Astrocyte of the spinal cord (primary cell): ENCODE measurements around the gene IGSF1.

Source experiments
- DNase-seq: peaks from one replicate; pipeline ENCODE4 v3.0.0; 2011; ENCODE audit warnings: low read depth, low spot score
- H3K4me3 ChIP-seq: 2 replicates; pipeline ENCODE4 v1.5.1; 2011; ENCODE audit warnings: low read depth, mild to moderate bottlenecking, low read length, moderate library complexity
- in situ Hi-C: cut with HindIII; loops from 2 replicates; pipeline ENCODE4 v1.10.0; 2017; ENCODE audit warnings: low sequenced_read_pairs
- TF ChIP-seq, protein P1 (sequence below): IDR thresholded peaks from 2 replicates; pipeline ENCODE4 v1.5.1; 2012; ENCODE audit warnings: low read depth, mild to moderate bottlenecking, low read length, inconsistent platforms

Gene IGSF1

GRCh38 chrX:131317326-131317725 lies 28.2 kb upstream of the IGSF1 start:
- in situ Hi-C loops: no loop called here
- TF ChIP-seq, protein P1, sequence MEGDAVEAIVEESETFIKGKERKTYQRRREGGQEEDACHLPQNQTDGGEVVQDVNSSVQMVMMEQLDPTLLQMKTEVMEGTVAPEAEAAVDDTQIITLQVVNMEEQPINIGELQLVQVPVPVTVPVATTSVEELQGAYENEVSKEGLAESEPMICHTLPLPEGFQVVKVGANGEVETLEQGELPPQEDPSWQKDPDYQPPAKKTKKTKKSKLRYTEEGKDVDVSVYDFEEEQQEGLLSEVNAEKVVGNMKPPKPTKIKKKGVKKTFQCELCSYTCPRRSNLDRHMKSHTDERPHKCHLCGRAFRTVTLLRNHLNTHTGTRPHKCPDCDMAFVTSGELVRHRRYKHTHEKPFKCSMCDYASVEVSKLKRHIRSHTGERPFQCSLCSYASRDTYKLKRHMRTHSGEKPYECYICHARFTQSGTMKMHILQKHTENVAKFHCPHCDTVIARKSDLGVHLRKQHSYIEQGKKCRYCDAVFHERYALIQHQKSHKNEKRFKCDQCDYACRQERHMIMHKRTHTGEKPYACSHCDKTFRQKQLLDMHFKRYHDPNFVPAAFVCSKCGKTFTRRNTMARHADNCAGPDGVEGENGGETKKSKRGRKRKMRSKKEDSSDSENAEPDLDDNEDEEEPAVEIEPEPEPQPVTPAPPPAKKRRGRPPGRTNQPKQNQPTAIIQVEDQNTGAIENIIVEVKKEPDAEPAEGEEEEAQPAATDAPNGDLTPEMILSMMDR: no peak
- H3K4me3 ChIP-seq: no peak overlapping the region
- DNase-seq: no peak

GRCh38 chrX:131316260-131316659 lies 27.2 kb upstream of the IGSF1 start:
- in situ Hi-C loops: no loop called here
- no peak overlapping the region for H3K4me3 ChIP-seq
- no peak for DNase-seq
- TF ChIP-seq, protein P1: no peak

GRCh38 chrX:131308980-131309379 lies 19.9 kb upstream of the IGSF1 start:
- no peak overlapping the region for H3K4me3 ChIP-seq
- in situ Hi-C loops: no loop called here
- TF ChIP-seq, protein P1: no peak
- DNase-seq: no peak

GRCh38 chrX:131306601-131307000 lies 17.5 kb upstream of the IGSF1 start:
- TF ChIP-seq, protein P1: no peak
- in situ Hi-C loops: no loop called here
- H3K4me3 ChIP-seq: no peak overlapping the region
- DNase-seq: no peak

GRCh38 chrX:131305926-131306325 lies 16.8 kb upstream of the IGSF1 start:
- TF ChIP-seq, protein P1: no peak
- no peak for DNase-seq
- in situ Hi-C loops: no loop called here
- H3K4me3 ChIP-seq: no peak overlapping the region

DNA sequence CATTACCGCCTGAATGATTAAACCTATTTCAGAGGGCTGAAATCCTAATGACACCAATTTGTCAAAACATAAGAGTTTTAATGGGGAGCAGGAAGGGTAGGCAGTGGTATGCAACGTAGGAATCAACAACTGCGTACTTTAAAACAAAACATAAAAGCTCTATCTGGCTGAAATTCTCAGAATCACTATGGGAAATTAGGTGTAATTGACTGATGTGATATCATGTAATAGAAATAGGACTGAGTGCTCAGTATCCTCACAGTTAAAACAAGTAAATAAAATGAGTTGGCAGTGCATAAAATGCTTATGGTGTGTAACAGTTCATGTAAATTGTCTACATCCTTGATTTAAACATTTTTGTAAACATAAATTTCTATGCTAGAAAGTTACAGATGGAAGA lies 13.6 kb upstream of the IGSF1 start:
- DNase-seq: no peak
- in situ Hi-C loops: no loop called here
- TF ChIP-seq, protein P1: no peak
- no peak overlapping the region for H3K4me3 ChIP-seq

DNA sequence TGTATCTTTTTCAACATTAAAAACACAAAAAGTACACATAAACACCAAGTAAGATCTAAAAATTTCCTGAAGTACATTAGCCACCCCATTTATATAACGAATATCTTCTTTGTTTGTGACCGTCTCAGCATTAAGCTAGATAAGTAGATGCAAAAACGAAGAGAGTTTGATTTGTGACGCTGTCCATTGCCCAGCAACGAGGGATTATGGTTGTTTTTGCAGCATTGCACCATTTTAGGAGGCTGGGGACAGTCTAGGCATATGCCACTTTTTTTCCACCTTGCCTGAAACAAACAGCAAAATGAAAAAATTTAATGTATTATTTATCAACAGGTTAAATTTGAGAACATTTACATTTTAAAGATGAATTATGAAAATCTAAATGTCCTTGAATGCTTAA lies 12.0 kb upstream of the IGSF1 start:
- TF ChIP-seq, protein P1: no peak
- in situ Hi-C loops: no loop called here
- no peak for DNase-seq
- no peak overlapping the region for H3K4me3 ChIP-seq
